HEK293 (cell line): ENCODE data around the gene OTUB1.

Experiments used
- GLIS1 ChIP-seq: fragments of 450-650 bp; formaldehyde crosslinking; IDR thresholded peaks from 2 replicates; pipeline ENCODE4 v1.5.1; 2016; ENCODE audit warnings: missing biosample characterization, missing genetic modification characterization
- GLIS2 ChIP-seq: fragments of 450-650 bp; formaldehyde crosslinking; IDR thresholded peaks from 2 replicates; pipeline ENCODE4 v1.5.1; 2016; ENCODE audit warnings: missing biosample characterization, missing genetic modification characterization
- KLF16 ChIP-seq: fragments of 450-650 bp; formaldehyde crosslinking; IDR thresholded peaks from 2 replicates; pipeline ENCODE4 v1.5.1; 2017; ENCODE audit warnings: missing biosample characterization, missing genetic modification characterization
- KLF7 ChIP-seq: fragments of 450-650 bp; formaldehyde crosslinking; IDR thresholded peaks from 2 replicates; pipeline ENCODE4 v1.5.1; 2016; ENCODE audit warnings: missing biosample characterization, missing genetic modification characterization, borderline replicate concordance
- KLF8 ChIP-seq: fragments of 450-650 bp; formaldehyde crosslinking; IDR thresholded peaks from 2 replicates; pipeline ENCODE4 v1.5.1; 2016; ENCODE audit warnings: missing biosample characterization, missing genetic modification characterization
- MYNN ChIP-seq: fragments of 450-650 bp; formaldehyde crosslinking; IDR thresholded peaks from 2 replicates; pipeline ENCODE4 v1.5.1; 2016; ENCODE audit warnings: missing biosample characterization, missing genetic modification characterization, borderline replicate concordance
- PATZ1 ChIP-seq: fragments of 450-650 bp; formaldehyde crosslinking; IDR thresholded peaks from 2 replicates; pipeline ENCODE4 v1.5.1; 2016; ENCODE audit warnings: missing biosample characterization, missing genetic modification characterization
- SP2 ChIP-seq: fragments of 450-650 bp; formaldehyde crosslinking; IDR thresholded peaks from 2 replicates; pipeline ENCODE4 v1.5.1; 2016; ENCODE audit warnings: missing biosample characterization, missing genetic modification characterization
- WT1 ChIP-seq: fragments of 450-650 bp; formaldehyde crosslinking; IDR thresholded peaks from 2 replicates; pipeline ENCODE4 v1.5.1; 2016; ENCODE audit warnings: missing biosample characterization, missing genetic modification characterization
- ZBTB17 ChIP-seq: fragments of 450-650 bp; formaldehyde crosslinking; IDR thresholded peaks from 2 replicates; pipeline ENCODE4 v1.5.1; 2016; ENCODE audit warnings: missing biosample characterization, missing genetic modification characterization
- ZBTB20 ChIP-seq: fragments of 450-650 bp; formaldehyde crosslinking; IDR thresholded peaks from 2 replicates; pipeline ENCODE4 v1.5.1; 2016; ENCODE audit warnings: missing biosample characterization, missing genetic modification characterization
- ZBTB26 ChIP-seq: fragments of 450-650 bp; formaldehyde crosslinking; optimal IDR thresholded peaks from 2 replicates; pipeline ENCODE3; 2016; ENCODE audit warnings: missing biosample characterization, mild to moderate bottlenecking, missing genetic modification characterization
- ZFP3 ChIP-seq: fragments of 450-650 bp; formaldehyde crosslinking; IDR thresholded peaks from 2 replicates; pipeline ENCODE4 v1.5.1; 2016; ENCODE audit warnings: low read depth, missing biosample characterization, missing genetic modification characterization
- ZNF155 ChIP-seq: fragments of 450-650 bp; formaldehyde crosslinking; IDR thresholded peaks from 2 replicates; pipeline ENCODE4 v1.5.1; 2016; ENCODE audit warnings: missing biosample characterization, missing genetic modification characterization
- ZNF214 ChIP-seq: fragments of 450-650 bp; formaldehyde crosslinking; IDR thresholded peaks from 2 replicates; pipeline ENCODE4 v1.5.1; 2017; ENCODE audit warnings: missing biosample characterization, mild to moderate bottlenecking, missing genetic modification characterization, borderline replicate concordance
- ZNF324 ChIP-seq: fragments of 450-650 bp; formaldehyde crosslinking; IDR thresholded peaks from 2 replicates; pipeline ENCODE4 v1.5.1; 2016; ENCODE audit warnings: missing biosample characterization, missing genetic modification characterization
- ZNF335 ChIP-seq: fragments of 450-650 bp; formaldehyde crosslinking; conservative IDR thresholded peaks from 2 replicates; pipeline ENCODE4 v1.5.1; 2016; ENCODE audit warnings: missing biosample characterization, missing genetic modification characterization
- ZNF510 ChIP-seq: fragments of 450-650 bp; formaldehyde crosslinking; IDR thresholded peaks from 2 replicates; pipeline ENCODE4 v1.5.1; 2018; ENCODE audit warnings: mild to moderate bottlenecking, missing genetic modification characterization, missing biosample characterization; ENCODE audit not compliant: insufficient replicate concordance
- ZNF558 ChIP-seq: fragments of 450-650 bp; formaldehyde crosslinking; IDR thresholded peaks from 2 replicates; pipeline ENCODE4 v1.5.1; 2016; ENCODE audit warnings: missing biosample characterization, missing genetic modification characterization
- ZNF629 ChIP-seq: fragments of 450-650 bp; formaldehyde crosslinking; IDR thresholded peaks from 2 replicates; pipeline ENCODE4 v1.5.1; 2017; ENCODE audit warnings: missing biosample characterization, missing genetic modification characterization
- ZNF692 ChIP-seq: fragments of 450-650 bp; formaldehyde crosslinking; IDR thresholded peaks from 2 replicates; pipeline ENCODE4 v1.5.1; 2016; ENCODE audit warnings: missing biosample characterization, missing genetic modification characterization
- ZNF76 ChIP-seq: fragments of 450-650 bp; formaldehyde crosslinking; IDR thresholded peaks from 2 replicates; pipeline ENCODE4; 2016; ENCODE audit warnings: low read depth, missing biosample characterization, missing genetic modification characterization, borderline replicate concordance
- ZNF768 ChIP-seq: fragments of 450-650 bp; formaldehyde crosslinking; IDR thresholded peaks from 2 replicates; pipeline ENCODE4 v1.5.1; 2018; ENCODE audit warnings: missing biosample characterization, mild to moderate bottlenecking, missing genetic modification characterization
- ZNF830 ChIP-seq: fragments of 450-650 bp; IDR thresholded peaks from 2 replicates; pipeline ENCODE4 v1.5.0; 2018; ENCODE audit warnings: missing biosample characterization, missing genetic modification characterization, low read depth, mild to moderate bottlenecking, moderate library complexity
- ZNF837 ChIP-seq: fragments of 450-650 bp; formaldehyde crosslinking; IDR thresholded peaks from 2 replicates; pipeline ENCODE4 v1.5.1; 2016; ENCODE audit warnings: missing biosample characterization, missing genetic modification characterization
- TF ChIP-seq, protein P1 (sequence below): fragments of 450-650 bp; IDR thresholded peaks from 2 replicates; pipeline ENCODE4 v1.5.1; 2018; ENCODE audit warnings: missing biosample characterization, mild to moderate bottlenecking, missing genetic modification characterization
- TF ChIP-seq, protein P2 (sequence below): fragments of 450-650 bp; formaldehyde crosslinking; IDR thresholded peaks from 2 replicates; pipeline ENCODE4 v1.5.1; 2017; ENCODE audit warnings: missing biosample characterization, missing genetic modification characterization
- TF ChIP-seq, protein P3 (sequence below): fragments of 450-650 bp; formaldehyde crosslinking; conservative IDR thresholded peaks from 2 replicates; pipeline ENCODE4 v1.5.1; 2016; ENCODE audit warnings: low read depth, missing biosample characterization, missing genetic modification characterization

Gene OTUB1

GRCh38 chr11:63986156-63986931, at the start of gene OTUB1 (continued):
- TF ChIP-seq ZBTB17 (tag by site-specific recombination): peak; percentile 81
- TF ChIP-seq SP2 (tag by site-specific recombination): peak; percentile 80
- TF ChIP-seq KLF7 (tag by site-specific recombination): peak; percentile 70; the same call in 1 of the 2 replicates
- TF ChIP-seq ZNF692 (tag by site-specific recombination): peak; percentile 70
- TF ChIP-seq ZNF830 (tag by site-specific recombination): no peak
- TF ChIP-seq ZNF155 (tag by site-specific recombination): no peak
- peak; percentile 51; the same call in 1 of the 2 replicates for TF ChIP-seq GLIS1
- no peak for TF ChIP-seq ZNF510 (tag by site-specific recombination)
- no peak for TF ChIP-seq ZNF214 (tag by site-specific recombination)
- peak; percentile 54; the same call in 1 of the 2 replicates for TF ChIP-seq ZNF76 (tag by site-specific recombination)
- peak; percentile 60 for TF ChIP-seq GLIS2
- TF ChIP-seq ZNF629 (tag by site-specific recombination): peak; percentile 57
- no peak for TF ChIP-seq ZNF837
- TF ChIP-seq ZNF335: peak; percentile 56; the same call in 1 of the 2 replicates
- 0 out of 2 replicates have a peak, but pooled peaks have one; percentile 17 for TF ChIP-seq WT1
- TF ChIP-seq ZBTB20 (tag by site-specific recombination): peak; percentile 64; the same call in 1 of the 2 replicates
- TF ChIP-seq, protein P1, sequence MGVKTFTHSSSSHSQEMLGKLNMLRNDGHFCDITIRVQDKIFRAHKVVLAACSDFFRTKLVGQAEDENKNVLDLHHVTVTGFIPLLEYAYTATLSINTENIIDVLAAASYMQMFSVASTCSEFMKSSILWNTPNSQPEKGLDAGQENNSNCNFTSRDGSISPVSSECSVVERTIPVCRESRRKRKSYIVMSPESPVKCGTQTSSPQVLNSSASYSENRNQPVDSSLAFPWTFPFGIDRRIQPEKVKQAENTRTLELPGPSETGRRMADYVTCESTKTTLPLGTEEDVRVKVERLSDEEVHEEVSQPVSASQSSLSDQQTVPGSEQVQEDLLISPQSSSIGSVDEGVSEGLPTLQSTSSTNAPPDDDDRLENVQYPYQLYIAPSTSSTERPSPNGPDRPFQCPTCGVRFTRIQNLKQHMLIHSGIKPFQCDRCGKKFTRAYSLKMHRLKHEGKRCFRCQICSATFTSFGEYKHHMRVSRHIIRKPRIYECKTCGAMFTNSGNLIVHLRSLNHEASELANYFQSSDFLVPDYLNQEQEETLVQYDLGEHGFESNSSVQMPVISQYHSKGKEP (tag by site-specific recombination): peak; percentile 3; the same call in 1 of the 2 replicates
- TF ChIP-seq ZFP3 (tag by site-specific recombination): no peak
- no peak for TF ChIP-seq ZNF768 (tag by site-specific recombination)
- peak; percentile 68 for TF ChIP-seq ZBTB26 (tag by site-specific recombination)
- TF ChIP-seq, protein P2, sequence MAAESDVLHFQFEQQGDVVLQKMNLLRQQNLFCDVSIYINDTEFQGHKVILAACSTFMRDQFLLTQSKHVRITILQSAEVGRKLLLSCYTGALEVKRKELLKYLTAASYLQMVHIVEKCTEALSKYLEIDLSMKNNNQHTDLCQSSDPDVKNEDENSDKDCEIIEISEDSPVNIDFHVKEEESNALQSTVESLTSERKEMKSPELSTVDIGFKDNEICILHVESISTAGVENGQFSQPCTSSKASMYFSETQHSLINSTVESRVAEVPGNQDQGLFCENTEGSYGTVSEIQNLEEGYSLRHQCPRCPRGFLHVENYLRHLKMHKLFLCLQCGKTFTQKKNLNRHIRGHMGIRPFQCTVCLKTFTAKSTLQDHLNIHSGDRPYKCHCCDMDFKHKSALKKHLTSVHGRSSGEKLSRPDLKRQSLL: peak; percentile 75
- TF ChIP-seq MYNN (tag by site-specific recombination): peak; percentile 97
- peak; percentile 90 for TF ChIP-seq KLF8 (tag by site-specific recombination)
- TF ChIP-seq, protein P3, sequence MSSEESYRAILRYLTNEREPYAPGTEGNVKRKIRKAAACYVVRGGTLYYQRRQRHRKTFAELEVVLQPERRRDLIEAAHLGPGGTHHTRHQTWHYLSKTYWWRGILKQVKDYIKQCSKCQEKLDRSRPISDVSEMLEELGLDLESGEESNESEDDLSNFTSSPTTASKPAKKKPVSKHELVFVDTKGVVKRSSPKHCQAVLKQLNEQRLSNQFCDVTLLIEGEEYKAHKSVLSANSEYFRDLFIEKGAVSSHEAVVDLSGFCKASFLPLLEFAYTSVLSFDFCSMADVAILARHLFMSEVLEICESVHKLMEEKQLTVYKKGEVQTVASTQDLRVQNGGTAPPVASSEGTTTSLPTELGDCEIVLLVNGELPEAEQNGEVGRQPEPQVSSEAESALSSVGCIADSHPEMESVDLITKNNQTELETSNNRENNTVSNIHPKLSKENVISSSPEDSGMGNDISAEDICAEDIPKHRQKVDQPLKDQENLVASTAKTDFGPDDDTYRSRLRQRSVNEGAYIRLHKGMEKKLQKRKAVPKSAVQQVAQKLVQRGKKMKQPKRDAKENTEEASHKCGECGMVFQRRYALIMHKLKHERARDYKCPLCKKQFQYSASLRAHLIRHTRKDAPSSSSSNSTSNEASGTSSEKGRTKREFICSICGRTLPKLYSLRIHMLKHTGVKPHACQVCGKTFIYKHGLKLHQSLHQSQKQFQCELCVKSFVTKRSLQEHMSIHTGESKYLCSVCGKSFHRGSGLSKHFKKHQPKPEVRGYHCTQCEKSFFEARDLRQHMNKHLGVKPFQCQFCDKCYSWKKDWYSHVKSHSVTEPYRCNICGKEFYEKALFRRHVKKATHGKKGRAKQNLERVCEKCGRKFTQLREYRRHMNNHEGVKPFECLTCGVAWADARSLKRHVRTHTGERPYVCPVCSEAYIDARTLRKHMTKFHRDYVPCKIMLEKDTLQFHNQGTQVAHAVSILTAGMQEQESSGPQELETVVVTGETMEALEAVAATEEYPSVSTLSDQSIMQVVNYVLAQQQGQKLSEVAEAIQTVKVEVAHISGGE (tag by site-specific recombination): peak; percentile 88
- peak; percentile 84 for TF ChIP-seq KLF16
- TF ChIP-seq ZNF558 (tag by site-specific recombination): no peak
- TF ChIP-seq ZNF324: peak; percentile 53; the same call in 1 of the 2 replicates
- TF ChIP-seq PATZ1 (tag by site-specific recombination): peak; percentile 60
